MV-4-11 (cell line): ENCODE results near the gene CRISPLD2.
"Not testable (repeated sequence)": the region's sequence is repeated elsewhere in the genome, so short reads cannot be mapped to it uniquely, and the experiment has no call there.

Source experiments
- DNase-seq: peaks from one replicate; lab custom pipeline; 2025; lab: John Stamatoyannopoulos, UW

CRISPLD2 gene

DNA sequence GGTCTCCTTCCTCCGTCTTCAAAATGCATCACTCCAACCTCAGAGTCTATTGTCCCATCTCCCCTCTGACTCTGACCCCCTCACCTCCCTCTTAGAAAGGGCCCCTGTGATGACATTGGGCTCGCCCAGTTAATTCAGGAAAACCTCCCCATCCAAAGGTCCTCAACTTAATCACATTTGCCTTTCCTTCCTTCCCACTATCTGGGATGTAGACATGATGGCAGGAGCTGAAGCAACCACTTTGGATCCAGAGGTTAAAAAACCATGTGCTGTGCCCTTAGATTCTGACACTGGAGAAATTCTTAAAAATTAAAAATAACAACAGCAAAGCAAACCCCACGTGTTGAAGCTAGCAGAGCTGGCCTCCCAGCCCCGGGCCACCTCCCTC is 111.3 kb downstream of the CRISPLD2 start:
- DNase-seq: no peak

DNA sequence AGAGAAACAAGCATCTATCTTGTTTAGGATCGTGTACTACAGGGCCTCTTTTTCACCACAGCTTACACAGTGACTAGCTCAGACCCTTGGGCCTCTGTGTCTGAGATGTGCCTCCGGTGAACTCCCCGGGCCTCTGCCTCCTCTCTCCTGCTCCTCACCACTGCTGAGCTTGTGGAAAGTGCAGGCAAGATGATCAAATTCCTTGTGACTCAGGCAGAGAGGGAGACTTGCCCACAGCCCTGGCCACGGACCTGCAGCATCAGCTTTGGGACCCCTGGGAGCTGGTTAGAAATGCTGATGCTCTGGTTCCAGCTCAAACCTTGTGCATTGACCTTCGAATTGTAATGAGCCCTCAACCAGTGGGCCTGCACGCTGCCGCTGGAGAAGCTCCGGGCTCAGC is 111.7 kb downstream of the CRISPLD2 start:
- DNase-seq: no peak

DNA sequence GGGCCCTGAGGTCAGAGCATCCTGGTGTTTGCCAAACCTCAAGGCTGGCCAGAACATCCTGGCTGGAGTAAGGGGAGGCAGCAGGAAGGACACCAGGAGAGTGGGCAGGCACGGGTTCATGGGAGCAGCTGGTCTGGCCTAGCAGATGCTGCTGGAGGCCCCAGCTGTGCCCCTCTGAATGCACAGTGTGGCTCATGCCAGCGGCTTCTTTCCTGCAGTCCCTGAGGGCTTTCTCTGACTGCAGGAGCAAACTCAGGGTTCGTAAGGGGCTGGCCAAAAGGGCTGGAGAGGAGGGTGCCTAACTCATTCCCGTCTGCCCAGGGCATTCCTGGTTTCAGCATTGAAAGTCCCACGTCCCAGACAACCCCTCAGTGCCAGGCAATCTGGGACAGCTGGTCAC is 112.9 kb downstream of the CRISPLD2 start:
- no peak for DNase-seq

GRCh38 chr16:84933774-84934631 is 114.2 kb downstream of the CRISPLD2 start:
- no peak for DNase-seq

DNA sequence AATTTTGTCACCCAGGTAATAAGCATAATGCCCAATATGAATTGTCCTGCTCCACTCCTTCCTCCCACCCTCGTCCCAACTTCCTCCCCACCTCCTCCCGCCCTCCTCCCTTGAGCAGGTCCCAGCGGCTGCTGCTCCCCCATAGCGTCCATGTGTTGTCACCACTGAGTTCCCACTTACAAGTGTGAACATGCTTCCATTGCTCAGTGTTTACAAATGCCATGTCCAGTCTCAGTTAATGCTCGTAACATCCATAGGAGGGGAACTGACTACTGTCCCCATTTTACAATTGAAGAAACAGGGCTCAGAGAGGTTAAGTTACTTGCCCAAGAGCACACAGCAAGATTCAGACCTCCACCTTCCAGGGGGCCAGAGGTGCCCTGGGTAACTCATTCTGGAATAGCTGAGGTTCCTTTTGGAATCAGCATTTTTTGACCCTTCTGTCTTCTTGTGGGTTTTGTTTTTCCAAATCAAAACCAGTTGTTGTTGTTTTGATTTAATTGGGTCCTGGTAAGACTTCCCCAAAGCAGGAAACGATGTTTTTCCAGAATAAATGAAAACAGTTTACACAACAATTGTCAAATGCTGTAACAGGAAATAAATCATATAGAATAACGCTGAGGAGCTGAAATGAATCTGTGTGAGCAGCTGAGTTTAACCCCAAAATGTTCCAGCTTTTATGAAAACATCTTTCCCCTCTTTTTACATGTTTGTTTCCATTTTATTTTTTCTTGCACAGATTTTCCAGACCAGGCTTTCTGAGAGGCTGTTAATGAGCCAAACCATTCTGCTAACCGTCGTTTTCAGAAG is 117.6 kb downstream of the CRISPLD2 start:
- DNase-seq: no peak

DNA sequence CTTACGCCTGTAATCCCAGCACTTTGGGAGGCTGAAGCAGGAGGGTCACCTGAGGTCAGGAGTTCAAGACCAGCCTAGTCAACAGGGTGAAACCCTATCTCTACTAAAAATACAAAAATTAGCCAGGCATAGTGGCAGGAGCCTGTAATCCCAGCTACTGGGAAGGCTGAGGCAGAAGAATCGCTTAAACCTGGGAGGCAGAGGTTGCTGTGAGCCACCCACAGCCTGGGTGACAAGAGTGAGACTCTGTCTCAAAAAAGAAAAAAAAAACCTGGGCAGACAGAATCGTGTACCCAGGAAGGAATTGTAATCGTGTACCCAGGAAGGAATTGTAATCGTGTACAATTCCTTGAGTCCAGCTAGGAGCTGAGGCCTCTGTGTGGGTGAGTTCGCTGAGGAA is 118.8 kb downstream of the CRISPLD2 start:
- DNase-seq: not testable (repeated sequence)

DNA sequence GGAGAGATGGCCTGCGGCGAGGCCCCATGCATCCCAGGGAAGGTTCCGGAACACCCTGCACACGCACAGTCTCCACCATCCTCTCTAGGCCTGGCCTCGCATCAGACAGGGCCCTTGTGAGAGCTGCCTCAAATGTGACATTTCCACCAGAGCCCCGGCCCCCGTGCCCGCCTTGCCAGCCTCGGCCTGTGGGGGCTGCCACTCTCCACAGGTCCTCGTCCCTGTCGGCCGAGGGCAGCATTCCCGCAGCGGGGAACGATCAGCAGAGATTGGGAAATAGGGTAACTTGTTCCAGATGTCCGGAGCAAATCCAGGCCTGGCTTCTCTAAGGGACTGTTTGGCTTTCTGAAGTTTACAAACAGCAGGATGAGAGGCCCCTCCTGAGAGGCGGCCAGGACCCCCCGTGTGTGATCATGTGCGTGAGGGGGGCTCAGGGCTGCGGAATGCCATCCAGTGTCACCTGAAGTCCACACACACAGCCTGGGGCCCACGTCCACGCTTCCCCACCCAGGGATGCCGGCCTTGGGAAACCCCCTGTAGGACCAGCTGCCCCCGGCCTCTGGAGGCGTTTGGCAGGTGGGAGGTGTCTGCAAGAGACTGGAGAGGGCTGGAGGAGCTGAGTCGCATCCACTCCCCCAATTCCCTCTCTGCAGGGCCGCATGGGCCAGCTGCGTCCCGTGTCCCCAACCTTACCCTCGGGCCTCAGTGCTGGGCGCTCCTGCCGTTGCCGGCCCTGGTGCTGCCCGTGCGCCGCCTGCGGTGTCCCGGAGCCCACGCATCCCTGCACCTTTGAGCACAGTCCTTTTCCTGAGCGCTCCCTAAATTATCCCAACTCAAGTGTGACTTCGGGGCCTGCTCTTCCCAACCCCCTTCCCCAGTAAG is 121.1 kb downstream of the CRISPLD2 start:
- DNase-seq: no peak

GRCh38 chr16:84941921-84942320 is 122.1 kb downstream of the CRISPLD2 start:
- no peak for DNase-seq

- DNase-seq: no peak
These were observed 123.0 kb downstream of the CRISPLD2 start for GRCh38 chr16:84942786-84943185.

GRCh38 chr16:84943620-84944019 is 123.8 kb downstream of the CRISPLD2 start:
- DNase-seq: no peak

DNA sequence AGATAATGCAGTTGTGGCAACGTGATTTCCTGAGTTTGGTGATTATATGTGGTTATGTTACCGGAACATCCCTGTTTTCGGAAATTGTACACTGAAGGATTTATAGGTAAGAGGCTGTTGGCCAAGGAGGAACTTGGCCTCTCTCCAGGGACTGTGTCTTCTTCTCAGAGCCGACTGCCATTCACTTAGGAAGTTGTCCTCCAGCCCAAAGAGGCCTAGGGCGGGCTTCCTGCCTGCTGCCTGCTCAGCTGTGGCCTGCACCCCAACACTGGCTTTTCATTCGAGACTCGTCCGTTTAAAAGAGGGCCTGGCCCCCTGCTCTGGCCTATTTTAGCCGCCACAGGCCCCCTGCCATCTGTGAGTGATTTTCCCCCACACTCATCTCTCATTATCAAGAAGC is 127.2 kb downstream of the CRISPLD2 start:
- peak; percentile 84 for DNase-seq

DNA sequence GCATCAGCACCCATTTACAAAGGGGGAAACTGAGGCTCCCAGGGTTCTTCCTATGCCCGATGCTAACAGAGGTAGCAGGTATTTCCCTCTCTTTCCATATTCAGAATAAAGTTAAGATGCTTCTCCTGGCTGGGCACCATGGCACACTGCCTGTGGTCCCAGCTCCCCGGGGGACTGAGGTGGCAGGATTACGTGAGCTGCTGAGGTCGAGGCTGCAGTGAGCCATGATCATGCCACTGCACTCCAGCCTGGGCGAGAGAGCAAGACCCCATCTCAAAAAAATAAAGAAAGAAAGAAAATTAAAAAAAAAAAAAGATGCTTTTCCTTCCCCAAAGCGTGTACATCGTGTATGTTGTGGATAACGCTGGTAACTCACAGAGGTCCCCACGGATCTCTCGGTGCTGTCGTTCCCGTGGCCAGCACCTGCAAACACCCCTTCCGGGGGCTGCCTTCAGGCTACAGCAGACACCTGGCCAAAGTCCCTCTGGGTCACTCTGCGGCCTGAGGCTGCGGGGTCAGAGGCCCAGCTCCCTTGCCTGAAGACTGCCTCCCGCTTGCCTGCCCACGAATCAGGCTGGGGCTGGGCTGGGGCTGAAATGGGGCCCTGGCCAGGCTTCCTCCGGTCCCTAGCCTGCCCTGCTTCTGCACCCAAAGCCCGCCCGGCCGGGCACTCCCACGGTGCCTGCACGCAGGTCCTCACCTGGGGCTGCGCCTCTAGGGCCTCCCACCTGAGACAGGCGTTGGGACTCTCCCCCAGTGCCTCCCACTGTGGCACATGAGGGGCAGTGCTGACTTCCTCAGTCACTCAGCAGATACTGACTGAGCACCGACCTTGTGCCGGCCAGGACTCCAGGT is 128.4 kb downstream of the CRISPLD2 start:
- no peak for DNase-seq

DNA sequence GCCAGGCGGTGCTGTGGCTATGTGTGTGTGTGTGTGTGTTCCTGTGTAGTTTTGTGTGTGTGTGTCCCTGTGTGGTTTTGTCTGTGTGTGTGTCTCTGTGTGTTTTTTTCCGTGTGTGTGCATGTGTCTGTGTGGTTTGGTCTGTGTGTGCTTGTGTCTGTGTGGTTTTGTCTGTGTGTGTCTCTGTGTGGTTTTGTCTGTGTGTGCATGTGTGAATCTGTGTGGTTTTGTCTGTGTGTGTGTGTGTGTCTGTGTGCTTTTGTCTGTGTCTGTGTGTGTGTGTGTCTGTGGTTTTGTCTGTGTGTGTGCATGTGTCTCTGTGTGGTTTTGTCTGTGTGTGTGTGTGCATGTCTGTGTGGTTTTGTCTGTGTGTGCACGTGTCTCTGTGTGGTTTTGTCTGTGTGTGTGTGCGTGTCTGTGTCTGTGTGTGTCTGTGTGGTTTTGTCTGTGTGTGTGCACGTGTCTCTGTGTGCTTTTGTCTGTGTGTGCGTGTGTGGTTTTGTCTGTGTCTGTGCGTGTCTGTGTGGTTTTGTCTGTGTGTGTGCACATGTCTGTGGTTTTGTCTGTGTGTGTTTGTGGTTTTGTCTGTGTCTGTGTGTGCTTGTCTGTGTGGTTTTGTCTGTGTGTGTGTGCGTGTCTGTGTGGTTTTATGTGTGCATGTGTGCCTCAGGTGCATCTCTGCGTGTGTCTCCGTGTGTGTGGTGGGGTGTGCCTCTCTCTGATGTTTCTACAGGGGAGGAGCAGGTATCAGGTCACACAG is 129.2 kb downstream of the CRISPLD2 start:
- DNase-seq: peak; percentile 53

DNA sequence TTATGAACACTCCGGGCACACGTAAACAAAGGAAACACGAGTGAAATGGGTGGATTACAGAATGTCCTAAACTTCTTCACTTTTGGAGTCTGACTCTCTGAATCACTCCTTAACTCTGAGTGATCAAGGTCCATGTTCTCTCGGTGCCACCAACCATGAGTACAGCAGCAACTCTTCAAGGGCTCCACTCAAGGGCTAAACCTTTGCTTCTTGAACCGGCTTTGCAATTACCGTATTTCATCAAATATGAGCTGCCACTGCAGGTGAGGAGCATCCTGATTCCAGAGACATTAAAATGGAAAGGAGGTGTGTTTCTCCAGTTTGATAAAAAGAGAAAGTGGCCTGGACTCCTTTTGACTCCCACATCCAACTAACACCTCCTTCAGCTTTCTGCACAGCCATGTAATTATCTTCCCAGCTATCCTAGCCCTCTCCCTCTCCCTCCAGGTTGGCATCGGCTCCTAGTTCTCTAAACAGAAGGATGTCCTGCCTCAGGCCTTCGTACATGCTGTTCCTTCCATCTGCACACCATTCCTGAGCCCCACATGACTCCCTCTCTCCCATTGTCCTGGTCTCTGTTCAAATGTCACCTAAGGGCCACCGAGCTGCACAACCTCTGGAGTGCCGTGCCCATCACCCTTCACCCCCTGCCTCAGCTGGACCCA is 130.1 kb downstream of the CRISPLD2 start:
- no peak for DNase-seq

GRCh38 chr16:84950906-84951305 is 131.1 kb downstream of the CRISPLD2 start:
- peak; percentile 35 for DNase-seq

DNA sequence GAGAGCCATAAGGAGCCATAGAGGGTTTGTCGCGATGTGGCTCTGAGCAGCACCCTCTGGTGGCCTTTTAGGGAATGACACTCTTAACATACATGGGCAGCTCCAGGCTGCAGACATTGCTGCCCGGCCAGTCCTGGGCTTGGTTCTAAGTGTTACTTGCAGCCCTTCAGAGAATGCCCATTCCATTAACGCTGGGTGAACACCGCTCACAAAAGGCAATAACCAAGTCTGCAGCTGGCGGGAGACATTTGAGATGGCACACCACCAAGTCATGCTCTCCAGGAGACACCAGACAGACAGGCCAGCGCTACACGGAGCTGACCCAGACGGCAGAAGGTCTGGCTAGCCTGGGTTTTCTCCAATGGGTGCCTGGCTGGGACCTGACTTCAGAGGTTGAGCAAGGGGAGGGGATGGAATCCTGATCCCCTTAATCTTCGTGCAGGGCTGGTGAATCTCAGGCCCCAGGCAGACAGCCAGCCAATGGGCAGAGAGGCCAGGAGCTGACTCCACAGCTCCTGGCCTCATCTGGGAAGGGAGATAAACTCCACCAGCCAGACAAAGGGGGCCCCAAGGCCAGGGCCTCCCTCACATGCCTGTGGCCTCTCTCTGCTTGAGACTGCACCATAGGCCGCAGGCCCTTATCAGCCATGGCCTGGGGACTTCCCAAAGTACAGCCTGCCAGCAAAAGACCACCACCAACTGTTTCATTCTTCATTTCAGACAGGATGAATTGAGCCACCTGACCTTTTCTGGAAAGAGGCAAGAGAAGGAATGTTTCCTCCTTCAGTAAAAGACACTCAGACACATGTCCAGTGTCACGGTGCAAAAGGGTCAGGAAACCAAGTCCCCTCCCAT is 132.8 kb downstream of the CRISPLD2 start:
- DNase-seq: peak; percentile 72

DNA sequence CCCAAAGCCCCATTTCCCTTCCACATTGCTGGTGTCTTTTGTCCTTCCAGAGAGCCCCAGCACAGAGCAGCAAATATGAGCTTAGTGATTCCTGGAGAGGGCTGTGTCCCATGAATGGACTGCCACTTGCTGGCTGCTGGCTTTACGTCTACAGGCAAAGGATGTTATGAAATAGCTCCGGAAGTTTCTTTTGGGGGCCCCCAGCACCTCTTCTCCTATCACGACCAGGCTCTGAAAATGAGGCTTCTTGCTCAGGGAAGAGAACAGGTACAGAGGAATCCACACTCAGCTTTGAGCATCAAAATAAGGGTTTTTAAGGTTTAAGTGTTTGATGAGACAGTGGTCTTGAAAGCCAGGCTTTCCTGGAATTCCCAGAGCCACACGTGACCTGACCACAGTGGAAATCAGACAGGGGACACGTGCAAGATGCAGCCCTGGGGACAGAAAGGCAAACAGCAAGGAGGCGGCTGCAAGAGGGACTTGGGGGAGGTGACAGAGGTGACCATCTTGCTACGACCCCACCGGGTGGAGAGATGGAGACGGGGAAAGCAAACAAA is 133.5 kb downstream of the CRISPLD2 start:
- DNase-seq: no peak

DNA sequence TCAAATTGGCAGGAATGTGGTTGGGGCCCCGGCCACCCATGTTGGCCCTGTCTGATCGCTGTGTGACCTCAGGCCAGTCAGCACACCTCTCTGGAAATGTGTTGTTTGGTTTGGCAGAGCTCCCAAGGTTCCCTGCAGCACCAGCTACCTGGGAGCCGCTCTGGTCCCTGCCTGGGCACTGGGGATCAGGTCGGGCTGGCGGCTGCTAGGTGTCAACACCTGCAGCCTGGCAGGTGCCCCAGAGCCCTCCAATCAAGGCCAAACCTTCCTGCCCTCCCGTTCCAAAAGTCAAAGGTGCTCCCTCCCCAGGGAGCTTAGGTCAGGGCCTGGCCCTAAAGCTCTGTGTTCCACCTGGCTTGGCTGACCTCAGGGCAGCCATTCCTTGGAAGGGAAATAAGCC is 135.6 kb downstream of the CRISPLD2 start:
- DNase-seq: no peak

- no peak for DNase-seq
These were observed 137.4 kb downstream of the CRISPLD2 start for GRCh38 chr16:84957192-84957591.
